Endothelial cell of umbilical vein (primary cell): ENCODE results near the gene CUEDC1.

ENCODE experiments used
- CTCF ChIP-seq, 2 donors: IDR thresholded peaks; 1 replicate in 1 of 2; 2 replicates in 1 of 2; pipeline ENCODE4 v1.5.1; 2011; ENCODE audit warnings: low read length in 2 of 2, mild to moderate bottlenecking in 2 of 2, moderate library complexity in 2 of 2, control low read depth in 1 of 2, inconsistent platforms in 1 of 2, low read depth in 1 of 2; ENCODE audit not compliant: insufficient read depth in 1 of 2; ENCODE audit errors: extremely low read depth in 1 of 2
- MAX ChIP-seq: IDR thresholded peaks from 2 replicates; pipeline ENCODE4 v1.6.1; 2011; ENCODE audit not compliant: insufficient read depth, insufficient read length
- POLR2A ChIP-seq: IDR thresholded peaks from 2 replicates; pipeline ENCODE4 v1.6.1; 2012; ENCODE audit warnings: low read depth, mild to moderate bottlenecking, control low read depth, low read length

GRCh38 chr17:57935833-57936807, 19.1 kb downstream of the CUEDC1 start:
- TF ChIP-seq CTCF (IDR thresholded peaks at IDR 0.05; ENCODE audit: extremely low read depth in 1 of 2, insufficient read depth in 1 of 2, low read depth in 1 of 2, low read length in 2 of 2), result no peak
- no peak for TF ChIP-seq POLR2A
- no peak for TF ChIP-seq MAX
